GM12878 (cell line): Measurements from ENCODE around the gene RALGDS. TPM values are rescaled to one million over a fixed set of nuclear protein-coding genes. Genes with fewer than 3 reads are reported as not detected.

Source experiments
- ATAC-seq: fragments of 200-7000 bp; cut with Tn5 transposase; 3 replicates; pipeline ENCODE4 v1.9.1; 2020; ENCODE audit warnings: mild to moderate bottlenecking, moderate library complexity
- BruUV-seq: library from RNA; stranded (reverse); fragments of 400-500 nt; replicated peaks from 2 replicates; lab custom pipeline; 2021; lab: Mats Ljungman, UMichigan
- CTCF ChIA-PET: fragments of 300-600 bp; sonication (Branson Sonifier 250); formaldehyde crosslinking; extraction: SDS; loops from one replicate; lab custom pipeline; 2021; ENCODE audit warnings: inconsistent platforms; lab: Yijun Ruan, JAX
- POLR2A ChIA-PET: fragments of 350-600 bp; formaldehyde crosslinking; extraction: SDS; loops from one replicate; lab custom pipeline; 2021; ENCODE audit warnings: inconsistent platforms; lab: Charles Lee
- RAD21 ChIA-PET: fragments of 300-600 bp; sonication (Branson Sonifier 250); formaldehyde crosslinking; loops from one replicate; lab custom pipeline; 2023; ENCODE audit warnings: antibody characterized with exemption; ENCODE audit not compliant: unreplicated experiment; lab: Charles Lee
- SMC1A ChIA-PET: fragments of 300-600 bp; sonication (Branson Sonifier 250); formaldehyde crosslinking; loops from one replicate; lab custom pipeline; 2023; ENCODE audit not compliant: unreplicated experiment, uncharacterized antibody; lab: Charles Lee
- DNase-seq: peaks from one replicate; pipeline ENCODE4 v3.0.0-alpha.2; 2011; ENCODE audit warnings: low read depth, low spot score
- FAIRE-seq: peaks from 3 replicates; lab custom pipeline; 2011; peaks lifted over from hg19 to GRCh38; lab: Jason Lieb, UNC
- H2AFZ ChIP-seq: 2 replicates; pipeline ENCODE4 v1.6.0; 2011; ENCODE audit warnings: low read depth, low read length, control low read depth; ENCODE audit not compliant: control insufficient read depth
- H3K27ac ChIP-seq: 2 replicates; pipeline ENCODE4 v1.5.1; 2011; ENCODE audit warnings: control low read depth; ENCODE audit not compliant: control insufficient read depth, insufficient read depth
- H3K27me3 ChIP-seq, 2 experiments: replicated peaks in 1 of 2; 2 replicates each; pipeline versions ENCODE4 v1.6.0 to v1.6.1; 2011; ENCODE audit warnings: low read length in 1 of 2; ENCODE audit not compliant: control insufficient read depth in 2 of 2, insufficient read depth in 2 of 2
- H3K36me3 ChIP-seq, 2 experiments: 2 replicates each; pipeline ENCODE4 v1.5.1; 2011; ENCODE audit warnings: low read length in 1 of 2; ENCODE audit not compliant: control insufficient read depth in 2 of 2, insufficient read depth in 2 of 2
- H3K4me1 ChIP-seq: 2 replicates; pipeline ENCODE4 v1.6.1; 2011; ENCODE audit warnings: mild to moderate bottlenecking, low read length, moderate library complexity, mixed read lengths; ENCODE audit not compliant: control insufficient read depth, insufficient read depth
- H3K4me2 ChIP-seq: 2 replicates; pipeline ENCODE4 v1.6.0; 2011; ENCODE audit warnings: control low read depth; ENCODE audit not compliant: control insufficient read depth, insufficient read depth
- H3K4me3 ChIP-seq: fragments of 200-600 bp; sonication (generic); 2 replicates; pipeline ENCODE4 v1.5.1; 2016
- H3K79me2 ChIP-seq: 2 replicates; pipeline ENCODE4 v1.6.0; 2011; ENCODE audit warnings: low read length; ENCODE audit not compliant: control insufficient read depth, insufficient read depth
- H3K9ac ChIP-seq: 2 replicates; pipeline ENCODE4 v1.8.0; 2011; ENCODE audit warnings: low read length, control low read depth, mixed read lengths; ENCODE audit not compliant: control insufficient read depth, insufficient read depth
- H3K9me3 ChIP-seq: replicated peaks from 3 replicates; pipeline ENCODE4 v1.5.1; 2011; ENCODE audit warnings: mild to moderate bottlenecking, low read length; ENCODE audit not compliant: control insufficient read depth, insufficient read depth
- H4K20me1 ChIP-seq: 2 replicates; pipeline ENCODE4 v1.6.0; 2011; ENCODE audit not compliant: control insufficient read depth, insufficient read depth
- ATF7 ChIP-seq: fragments of 450-650 bp; IDR thresholded peaks from 2 replicates; pipeline ENCODE4 v1.6.1; 2016; ENCODE audit warnings: low read depth, mild to moderate bottlenecking
- FOXK2 ChIP-seq: fragments of 450-650 bp; IDR thresholded peaks from 2 replicates; pipeline ENCODE4 v1.6.1; 2017; ENCODE audit warnings: mild to moderate bottlenecking, moderate library complexity
- GATAD2B ChIP-seq: fragments of 450-650 bp; conservative IDR thresholded peaks from 2 replicates; pipeline ENCODE4 v1.6.1; 2017; ENCODE audit warnings: low read depth, mild to moderate bottlenecking, moderate library complexity
- IRF3 ChIP-seq: fragments of 450-650 bp; IDR thresholded peaks from 2 replicates; pipeline ENCODE4 v1.6.1; 2014; ENCODE audit warnings: mild to moderate bottlenecking
- JUND ChIP-seq: IDR thresholded peaks from 2 replicates; pipeline ENCODE4 v1.6.1; 2012; ENCODE audit warnings: low read depth, mild to moderate bottlenecking, low read length, improper control_type of control experiment, moderate library complexity
- KDM1A ChIP-seq: fragments of 200-600 bp; sonication (generic); IDR thresholded peaks from 2 replicates; pipeline ENCODE4 v1.6.1; 2016; ENCODE audit warnings: borderline replicate concordance
- MYC ChIP-seq: IDR thresholded peaks from 2 replicates; pipeline ENCODE4 v1.6.1; 2011; ENCODE audit warnings: mild to moderate bottlenecking, low read length, moderate library complexity, inconsistent platforms; ENCODE audit not compliant: insufficient read depth, insufficient replicate concordance, insufficient read length, severe bottlenecking
- NBN ChIP-seq: fragments of 450-650 bp; IDR thresholded peaks from 2 replicates; pipeline ENCODE4 v1.6.1; 2016
- NFIC ChIP-seq: IDR thresholded peaks from 2 replicates; pipeline ENCODE4 v1.6.1; 2012; ENCODE audit warnings: low read depth, mild to moderate bottlenecking, inconsistent platforms, low read length, moderate library complexity
- NFYB ChIP-seq: IDR thresholded peaks from 2 replicates; pipeline ENCODE4 v1.6.1; 2011; ENCODE audit warnings: low read depth, mild to moderate bottlenecking, low read length, improper control_type of control experiment, moderate library complexity; ENCODE audit not compliant: insufficient read depth
- NR2F1 ChIP-seq: fragments of 450-650 bp; conservative IDR thresholded peaks from 2 replicates; pipeline ENCODE4 v1.6.1; 2017; ENCODE audit warnings: mild to moderate bottlenecking
- PBX3 ChIP-seq: IDR thresholded peaks from 2 replicates; pipeline ENCODE4 v1.6.1; 2011; ENCODE audit warnings: mild to moderate bottlenecking, low read depth, low read length, moderate library complexity; ENCODE audit not compliant: insufficient replicate concordance
- RB1 ChIP-seq: fragments of 450-650 bp; formaldehyde crosslinking; IDR thresholded peaks from 2 replicates; pipeline ENCODE4 v1.6.1; 2017; ENCODE audit warnings: mild to moderate bottlenecking, borderline replicate concordance
- SRF ChIP-seq, 2 experiments: IDR thresholded peaks; 2 replicates each; pipeline ENCODE4 v1.6.1; 2011; ENCODE audit warnings: low read depth in 2 of 2, low read length in 2 of 2, mild to moderate bottlenecking in 1 of 2, moderate library complexity in 1 of 2
- TCF12 ChIP-seq: IDR thresholded peaks from 2 replicates; pipeline ENCODE4 v1.6.1; 2011; ENCODE audit warnings: low read depth, mild to moderate bottlenecking, low read length
- ZBTB33 ChIP-seq: fragments of 450-650 bp; IDR thresholded peaks from 2 replicates; pipeline ENCODE4 v1.6.1; 2017; ENCODE audit warnings: mild to moderate bottlenecking
- WGBS: methylation state at CpG from one replicate; pipeline ENCODE4 v1.1.6; 2016; ENCODE audit warnings: low lambda C conversion rate; ENCODE audit not compliant: insufficient replicate concordance, insufficient coverage; ENCODE audit errors: missing lambda C conversion rate; 5-methylcytosine and 5-hydroxymethylcytosine counted together
- in situ Hi-C: fragments of 300-500 bp; cut with MboI; formaldehyde crosslinking; loops from 9 replicates; pipeline ENCODE4 v1.14.3; 2018; ENCODE audit warnings: mixed read lengths
- intact Hi-C: fragments of 100-400 bp; cut with micrococcal nuclease; formaldehyde crosslinking; loops from one replicate; pipeline ENCODE4 v1.14.2; 2022; ENCODE audit not compliant: unreplicated experiment
- polyA plus RNA-seq, 11 experiments: library from polyadenylated mRNA; depleted of rRNA in 4 of 11; unstranded in 6 of 11; stranded (reverse) in 5 of 11; fragments of >200 nt; fragmentation: Nextera tagmentation in 4 of 11; fragmentation: Illumina TruSeq in 1 of 11; extraction: Ambion mirVana in 4 of 11; extraction: Trizol in 1 of 11; gene quantifications; 1 replicate in 1 of 11; 2 replicates in 10 of 11; pipeline versions ENCODE4 v1.2.1 to v1.2.3, GENCODE V29; 2011 to 2016; ENCODE audit warnings: inconsistent platforms in 2 of 11, missing spikeins in 2 of 11, low read depth in 1 of 11
- total RNA-seq, 4 experiments: library from RNA; depleted of rRNA in 3 of 4; stranded (reverse); fragments of >200 nt in 3 of 4; fragmentation: Illumina TruSeq in 1 of 4; extraction: Trizol in 1 of 4; gene quantifications; 2 replicates each; pipeline versions ENCODE4 v1.2.1 to v1.2.3, GENCODE V29; 2013 to 2021

The RALGDS gene
- total and polyA plus RNA-seq, 10 of the 15 experiments (the other 5 are each of a cell fraction or from before 2014, with no cell fraction given): 1.3 to 48.6 (median 21.2) TPM

- Histone ChIP-seq H2AFZ (no peak overlapping the region), H3K4me2 (no peak overlapping the region), H3K4me1 (peaks cover 44% of the 10 kb centered on the region), H3K9ac (no peak overlapping the region), H3K36me3 (no peaks in the 10 kb centered on the region; a peak in 1 of 4 replicates), H3K9me3 (no peaks in the 10 kb centered on the region), H4K20me1 (no peaks in the 10 kb centered on the region), H3K27ac (no peak overlapping the region), H3K27me3 (no peaks in the 10 kb centered on the region), H3K4me3 (no peak overlapping the region), H3K79me2 (peaks cover 67% of the 10 kb centered on the region)
- TF ChIP-seq IRF3: no peak
- TF ChIP-seq FOXK2: no peak
- TF ChIP-seq JUND: no peak
- TF ChIP-seq NFYB: no peak
- TF ChIP-seq ZBTB33: no peak
- no peak for TF ChIP-seq ATF7
- no peak for TF ChIP-seq TCF12
- no peak for TF ChIP-seq PBX3
- TF ChIP-seq KDM1A: no peak
- no peak for TF ChIP-seq NBN
- TF ChIP-seq SRF (IDR thresholded peaks at IDR 0.05; ENCODE audit: low read depth in 2 of 2, low read length in 2 of 2): no peak
- TF ChIP-seq RB1: no peak
- TF ChIP-seq NR2F1: no peak
- no peak for TF ChIP-seq GATAD2B
- TF ChIP-seq NFIC: no peak
- no peak for TF ChIP-seq MYC
- WGBS: 76% methylated on average over 3 of the region's 4 CpGs
- CTCF ChIA-PET: no interaction called here
- intact Hi-C loops: no loop called here
- FAIRE-seq (no peak), ATAC-seq (no peak), DNase-seq (no peak)
- in situ Hi-C loops: loop anchor here (25.0 kb wide), 1 partner anchor 1878 kb away; no protein-coding TSS in a partner anchor
- POLR2A ChIA-PET: no interaction called here
- RAD21 ChIA-PET: no interaction called here
- SMC1A ChIA-PET: no interaction called here
- no TSS peak for BruUV-seq
Observed at GRCh38 chr9:133140174-133140505, 19.1 kb upstream of the RALGDS start.
